ENCODE data around the gene NR5A1.

Gene NR5A1

DNA sequence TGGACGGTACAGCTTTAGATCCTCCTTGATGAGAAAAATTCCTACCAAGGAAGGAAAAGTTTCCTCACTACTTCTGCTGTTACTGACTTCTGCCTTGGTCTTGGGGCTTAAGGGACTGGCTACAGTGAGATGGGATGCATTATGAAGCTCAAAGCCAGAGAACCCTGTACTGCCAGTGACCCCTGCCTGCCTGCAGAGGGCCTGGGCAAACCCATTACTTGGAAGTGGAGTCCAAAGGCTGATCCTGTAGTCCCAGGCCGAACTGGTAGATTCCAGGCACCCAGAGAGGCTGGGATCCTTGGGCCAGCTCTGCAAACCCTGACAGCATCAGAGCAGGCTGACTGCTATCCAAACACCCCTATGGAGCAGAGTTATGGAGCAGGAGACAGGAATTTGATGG, 25.7 kb upstream of the NR5A1 start:
- Histone ChIP-seq H3K36me3 (no peaks in the 10 kb centered on the region), H3K4me3 (no peak overlapping the region), H3K27me3 (no peaks in the 10 kb centered on the region), H3K27ac (no peak overlapping the region), H3K9me3 (no peaks in the 10 kb centered on the region), H3K4me1 (no peaks in the 10 kb centered on the region)
- TF ChIP-seq, protein P1, sequence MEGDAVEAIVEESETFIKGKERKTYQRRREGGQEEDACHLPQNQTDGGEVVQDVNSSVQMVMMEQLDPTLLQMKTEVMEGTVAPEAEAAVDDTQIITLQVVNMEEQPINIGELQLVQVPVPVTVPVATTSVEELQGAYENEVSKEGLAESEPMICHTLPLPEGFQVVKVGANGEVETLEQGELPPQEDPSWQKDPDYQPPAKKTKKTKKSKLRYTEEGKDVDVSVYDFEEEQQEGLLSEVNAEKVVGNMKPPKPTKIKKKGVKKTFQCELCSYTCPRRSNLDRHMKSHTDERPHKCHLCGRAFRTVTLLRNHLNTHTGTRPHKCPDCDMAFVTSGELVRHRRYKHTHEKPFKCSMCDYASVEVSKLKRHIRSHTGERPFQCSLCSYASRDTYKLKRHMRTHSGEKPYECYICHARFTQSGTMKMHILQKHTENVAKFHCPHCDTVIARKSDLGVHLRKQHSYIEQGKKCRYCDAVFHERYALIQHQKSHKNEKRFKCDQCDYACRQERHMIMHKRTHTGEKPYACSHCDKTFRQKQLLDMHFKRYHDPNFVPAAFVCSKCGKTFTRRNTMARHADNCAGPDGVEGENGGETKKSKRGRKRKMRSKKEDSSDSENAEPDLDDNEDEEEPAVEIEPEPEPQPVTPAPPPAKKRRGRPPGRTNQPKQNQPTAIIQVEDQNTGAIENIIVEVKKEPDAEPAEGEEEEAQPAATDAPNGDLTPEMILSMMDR (IDR thresholded peaks at IDR 0.05), result no peak
- DNase-seq, result no peak
- intact Hi-C loops (cut with DNase I; ENCODE audit: low total_unique reads), result loop anchor here (10.0 kb wide), 1 partner anchor 408 kb away; no protein-coding TSS in a partner anchor

DNA sequence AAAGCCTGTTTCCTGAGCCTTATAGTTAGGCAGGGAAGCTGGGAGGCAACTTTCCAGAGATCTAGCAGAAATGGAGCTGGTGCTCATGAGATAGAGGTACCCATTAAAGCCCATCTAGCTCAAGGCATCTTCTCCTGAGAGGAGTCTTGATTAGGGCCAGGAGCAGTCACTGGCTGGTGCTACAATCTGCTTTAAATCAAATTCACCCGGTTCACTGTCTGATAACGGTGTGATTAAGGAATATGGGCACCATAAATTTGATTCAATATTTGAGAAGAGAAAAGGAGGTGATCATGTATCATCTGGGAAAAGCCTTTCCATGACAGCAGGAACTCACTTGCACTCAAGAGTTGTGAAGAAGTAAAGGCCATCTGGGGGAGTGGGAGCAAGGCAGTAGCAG, 23.9 kb upstream of the NR5A1 start:
- H3K9me3 ChIP-seq, result no peaks in the 10 kb centered on the region
- H3K4me3 ChIP-seq, result no peak overlapping the region
- intact Hi-C loops (cut with DNase I; ENCODE audit: low total_unique reads), result loop anchor here (10.0 kb wide), 1 partner anchor 406 kb away; no protein-coding TSS in a partner anchor
- H3K4me1 ChIP-seq, result no peaks in the 10 kb centered on the region
- TF ChIP-seq, protein P1 (IDR thresholded peaks at IDR 0.05), result no peak
- DNase-seq, result no peak
- no peaks in the 10 kb centered on the region for H3K27me3 ChIP-seq
- H3K36me3 ChIP-seq, result no peaks in the 10 kb centered on the region
- H3K27ac ChIP-seq, result no peak overlapping the region

DNA sequence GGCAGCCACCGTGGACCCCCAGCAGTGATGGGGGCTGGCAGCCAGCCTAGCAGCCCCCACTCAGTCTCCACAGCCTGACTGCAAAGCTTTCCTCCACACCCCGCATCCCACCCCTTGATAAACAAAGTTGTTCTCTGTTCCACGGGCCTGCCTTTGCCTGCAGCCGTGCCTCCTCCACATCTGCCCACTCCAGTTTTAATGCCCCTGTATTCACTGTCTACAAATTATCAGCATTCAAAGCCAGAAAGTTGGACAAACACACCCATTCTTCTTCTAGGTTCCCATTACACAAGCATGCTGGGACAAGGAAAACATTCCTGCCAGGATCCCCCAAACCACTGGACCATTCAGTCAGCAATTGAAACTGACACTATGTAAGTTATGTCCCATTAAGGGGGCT, 23.0 kb upstream of the NR5A1 start:
- intact Hi-C loops (cut with DNase I; ENCODE audit: low total_unique reads), result loop anchor here (10.0 kb wide), 1 partner anchor 405 kb away; no protein-coding TSS in a partner anchor
- TF ChIP-seq, protein P1 (IDR thresholded peaks at IDR 0.05), result no peak
- H3K9me3 ChIP-seq, result no peaks in the 10 kb centered on the region
- no peaks in the 10 kb centered on the region for H3K27me3 ChIP-seq
- no peak overlapping the region for H3K4me3 ChIP-seq
- no peak for DNase-seq
- no peak overlapping the region for H3K27ac ChIP-seq
- H3K36me3 ChIP-seq, result no peaks in the 10 kb centered on the region
- H3K4me1 ChIP-seq, result no peaks in the 10 kb centered on the region

DNA sequence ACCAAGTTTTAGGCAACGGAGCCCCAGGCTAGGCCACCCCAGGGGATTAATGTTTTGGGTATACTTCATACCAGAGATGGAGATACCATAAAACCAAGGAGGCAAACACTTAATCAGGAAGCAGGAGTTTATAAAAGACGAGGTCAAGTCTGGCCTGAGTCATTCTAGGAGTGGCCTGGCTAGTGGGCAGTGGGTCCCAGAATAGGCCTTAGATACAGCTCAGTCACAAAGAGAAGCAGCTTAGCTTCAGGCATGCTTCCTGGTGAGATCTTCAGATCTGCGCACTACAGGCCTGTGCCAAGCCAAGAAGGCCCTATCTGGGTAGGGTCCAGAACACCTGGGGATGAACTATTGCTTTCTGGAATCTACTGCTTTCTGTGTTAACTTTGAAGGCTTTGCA, 20.6 kb upstream of the NR5A1 start:
- Histone ChIP-seq H3K4me1 (no peaks in the 10 kb centered on the region), H3K36me3 (no peaks in the 10 kb centered on the region), H3K4me3 (no peak overlapping the region), H3K9me3 (no peaks in the 10 kb centered on the region), H3K27ac (no peak overlapping the region), H3K27me3 (no peaks in the 10 kb centered on the region)
- TF ChIP-seq, protein P1 (IDR thresholded peaks at IDR 0.05), result no peak
- DNase-seq, result no peak
- intact Hi-C loops (cut with DNase I; ENCODE audit: low total_unique reads), result no loop called here

DNA sequence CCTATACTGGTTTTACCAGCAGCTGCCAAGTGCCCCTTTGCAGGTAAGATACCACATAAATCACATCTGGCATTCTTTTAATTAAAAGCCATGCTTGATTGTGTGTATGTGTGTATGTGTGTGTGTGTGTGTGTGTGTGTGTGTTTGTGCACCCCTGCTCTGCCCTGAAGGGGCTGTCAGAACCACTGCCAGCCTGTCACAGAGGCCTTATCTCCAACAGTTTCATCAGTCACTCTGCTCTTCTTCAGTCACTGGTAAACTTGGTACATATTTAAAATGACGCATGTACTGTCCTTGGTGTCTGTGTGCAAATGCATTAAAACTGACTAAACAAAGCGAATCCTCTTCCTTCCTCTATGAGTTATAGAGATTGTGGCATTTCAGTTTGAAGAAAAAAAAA, 19.0 kb upstream of the NR5A1 start:
- no peaks in the 10 kb centered on the region for H3K36me3 ChIP-seq
- no peaks in the 10 kb centered on the region for H3K27me3 ChIP-seq
- H3K9me3 ChIP-seq, result no peaks in the 10 kb centered on the region
- no peak for DNase-seq
- H3K27ac ChIP-seq, result no peak overlapping the region
- no peak overlapping the region for H3K4me3 ChIP-seq
- intact Hi-C loops (cut with DNase I; ENCODE audit: low total_unique reads), result no loop called here
- TF ChIP-seq, protein P1 (IDR thresholded peaks at IDR 0.05), result no peak
- no peaks in the 10 kb centered on the region for H3K4me1 ChIP-seq
